Stimulated activated CD4-positive, alpha-beta T cell treated with anti-CD3 and anti-CD28 coated beads, Interleukin-15, amount 100 ng/mL, for 48 hours (primary cell): Measurements from ENCODE around the gene STIM2.
"Not testable (repeated sequence)": the region's sequence is repeated elsewhere in the genome, so short reads cannot be mapped to it uniquely, and the experiment has no call there.

Source experiments
- DNase-seq, 2 donors: peaks; one replicate each; pipeline ENCODE4 v3.0.0-alpha.2; 2020; ENCODE audit warnings: low read depth in 2 of 2

The STIM2 gene

DNA sequence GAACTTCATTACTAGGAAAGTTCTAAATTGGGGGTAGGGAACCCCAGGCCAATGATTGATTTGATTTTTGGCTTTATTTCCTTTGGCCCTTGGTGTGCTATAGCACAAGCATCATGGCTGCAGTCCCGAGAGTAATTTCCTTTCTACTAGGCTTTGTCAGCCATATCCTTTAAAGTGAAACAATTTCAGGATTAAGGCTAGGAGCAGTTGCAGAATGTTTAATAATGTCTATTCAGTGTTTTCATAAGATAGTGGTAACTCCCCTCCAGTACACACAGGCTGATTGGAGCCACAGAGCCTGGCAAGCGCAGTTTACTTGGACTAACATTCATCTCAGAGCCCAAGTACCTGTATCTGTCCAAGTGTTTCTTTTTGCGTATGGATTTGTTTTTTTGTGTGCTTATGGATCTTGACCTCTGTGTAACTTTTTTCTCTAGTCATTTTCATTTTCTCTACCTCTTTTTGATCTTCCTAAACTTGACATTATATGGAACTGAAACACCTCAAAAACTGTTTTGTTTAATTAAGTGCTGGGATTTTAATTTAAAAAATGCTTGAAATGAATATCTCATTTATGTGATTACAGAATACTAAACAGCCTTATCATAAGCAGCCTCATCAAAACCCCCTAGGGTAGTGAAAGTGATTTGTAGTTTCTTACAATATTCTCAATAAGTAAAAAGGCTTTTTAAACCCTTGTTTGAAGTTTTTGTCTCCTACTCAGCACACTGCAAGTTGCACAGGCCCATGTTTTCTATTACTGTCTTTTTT lies 7.5 kb downstream of the STIM2 start:
- DNase-seq = no peak

DNA sequence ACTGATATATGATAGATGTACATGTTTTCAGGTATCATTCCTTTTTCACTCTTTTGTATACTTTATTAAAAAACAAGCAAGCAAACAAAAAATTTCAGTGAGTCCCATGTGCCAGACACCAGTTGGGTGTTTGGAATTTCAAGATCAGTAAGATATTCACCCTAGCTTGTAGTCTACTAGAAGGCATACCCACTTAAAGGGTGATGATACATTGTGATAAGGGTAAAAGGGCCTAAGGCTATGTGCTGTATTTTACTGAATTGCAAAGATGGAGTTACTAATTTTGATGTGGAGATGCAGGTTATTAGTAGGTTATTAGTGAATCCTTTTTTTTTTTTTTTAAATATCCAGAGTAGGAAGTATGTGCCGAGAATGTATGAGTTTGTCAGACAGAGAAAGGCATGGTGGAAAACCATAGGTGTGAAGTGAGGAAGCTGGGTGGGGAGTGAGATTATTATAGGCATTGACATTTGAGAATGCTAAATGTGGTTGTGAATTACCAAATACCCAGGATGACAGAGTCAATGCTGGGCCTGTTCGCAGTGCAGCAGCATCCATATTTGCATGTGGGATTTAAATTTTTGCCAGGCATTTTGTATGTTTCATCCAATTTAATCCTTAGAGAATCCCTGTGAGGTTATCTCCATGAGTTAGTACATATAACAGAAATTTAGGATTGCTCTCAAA lies 10.1 kb downstream of the STIM2 start:
- DNase-seq = no peak

DNA sequence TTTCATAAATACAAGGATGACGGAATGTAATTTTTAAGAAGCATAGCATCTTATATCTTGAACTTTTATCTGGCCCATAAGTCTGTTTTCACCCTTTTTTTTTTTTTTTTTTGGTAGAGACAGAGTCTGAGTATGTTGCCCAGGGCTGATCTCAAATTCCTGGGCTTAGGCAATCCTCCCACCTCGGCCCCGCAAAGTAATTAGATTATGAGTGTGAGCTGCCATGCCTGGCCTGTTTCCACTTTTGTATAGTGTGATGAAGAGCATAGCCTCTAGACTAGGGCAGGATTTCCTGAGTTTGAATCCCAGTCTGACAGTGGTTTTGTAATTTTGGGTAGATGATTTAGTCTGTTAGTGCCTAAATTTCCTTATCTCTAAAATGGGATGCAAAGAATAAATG lies 11.0 kb downstream of the STIM2 start:
- no peak for DNase-seq

DNA sequence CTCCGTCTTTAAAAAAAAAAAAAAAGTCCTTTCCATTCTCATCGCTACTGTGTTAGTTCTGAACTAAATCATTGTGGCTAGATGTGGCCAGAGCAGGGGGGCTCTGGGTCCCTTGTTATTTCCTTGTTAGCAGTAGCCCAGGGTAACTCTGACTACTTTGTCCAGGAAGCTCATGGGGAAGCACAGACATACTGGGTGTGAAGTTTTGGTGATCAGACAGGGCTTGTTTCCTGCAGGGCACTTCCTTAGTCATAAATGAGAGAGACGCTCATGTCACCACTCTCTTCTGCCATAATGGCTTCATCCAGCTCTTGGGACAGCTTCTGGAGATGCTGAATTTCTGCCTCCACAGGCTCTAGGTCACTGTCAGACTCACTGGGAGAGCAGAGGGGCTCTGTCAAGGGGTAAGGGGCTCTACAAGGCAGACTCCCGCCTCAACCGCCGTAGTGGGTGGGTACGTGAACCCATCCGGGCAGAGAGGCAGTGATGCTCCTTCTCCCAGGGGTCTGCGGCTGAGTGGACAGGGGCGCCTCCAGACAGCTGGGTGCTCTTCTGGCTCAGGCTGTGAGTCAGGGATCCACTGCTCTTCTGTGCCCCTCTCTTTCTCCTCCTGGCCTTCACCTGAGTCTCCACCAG lies 12.9 kb downstream of the STIM2 start:
- peak; percentile 30 to 49 for DNase-seq

DNA sequence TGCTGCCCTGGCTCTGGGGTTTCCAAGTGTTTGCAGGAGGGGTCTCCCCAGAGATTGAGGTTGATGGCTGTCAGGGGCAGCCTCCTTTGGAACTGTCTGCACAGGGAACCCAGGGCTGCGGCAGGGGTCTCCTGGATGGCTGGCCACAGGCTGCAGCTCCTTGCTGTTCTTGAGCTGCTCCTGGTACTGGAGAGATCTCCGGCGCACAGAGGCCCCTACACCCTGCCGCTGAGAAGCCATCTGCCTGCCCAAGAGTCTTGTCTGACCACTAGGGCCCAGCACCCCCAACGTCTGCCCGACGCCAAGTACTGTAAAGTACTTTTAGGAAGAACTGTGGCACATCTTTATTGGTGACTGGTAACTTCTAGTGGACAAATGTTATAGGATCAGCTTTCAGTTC lies 13.5 kb downstream of the STIM2 start:
- DNase-seq = no peak

DNA sequence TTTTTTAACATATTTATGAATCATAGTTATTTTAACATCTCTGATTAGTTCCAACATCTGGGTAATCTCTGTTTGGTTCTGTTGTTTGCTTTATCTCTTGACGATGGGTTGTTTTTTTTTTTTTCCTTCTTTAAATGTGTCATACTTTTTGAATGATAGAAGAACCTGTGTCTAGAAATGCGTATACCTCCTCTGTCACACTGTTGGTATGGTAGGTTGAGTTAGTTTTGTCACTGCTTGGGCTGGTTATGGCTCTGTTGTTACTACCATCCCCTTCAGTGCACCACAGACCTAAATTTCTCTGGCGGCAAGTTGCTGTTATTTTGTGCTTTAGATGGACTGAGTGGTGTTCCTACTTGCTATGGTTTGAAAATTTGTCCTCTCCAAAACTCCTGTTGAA lies 16.8 kb downstream of the STIM2 start:
- no peak for DNase-seq

DNA sequence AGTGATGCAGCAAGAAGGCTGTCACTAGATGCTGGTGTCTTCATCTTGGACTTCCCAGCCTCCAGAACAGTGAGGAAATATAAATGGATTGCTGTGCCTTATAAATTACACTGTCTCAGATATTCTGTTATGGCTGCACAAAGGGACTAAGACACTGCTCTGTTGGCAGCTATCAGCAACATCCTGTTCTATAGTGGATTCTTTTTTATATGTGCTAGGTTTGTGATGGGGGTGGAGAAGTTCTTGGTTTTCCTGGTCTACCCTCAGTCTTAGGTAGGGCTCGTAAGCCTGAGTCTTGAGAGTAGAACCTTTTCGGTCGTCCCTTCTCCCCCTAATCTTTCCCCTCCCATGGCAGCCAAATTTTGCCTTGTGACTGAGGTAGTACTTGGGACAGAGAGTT lies 17.3 kb downstream of the STIM2 start:
- DNase-seq = no peak

DNA sequence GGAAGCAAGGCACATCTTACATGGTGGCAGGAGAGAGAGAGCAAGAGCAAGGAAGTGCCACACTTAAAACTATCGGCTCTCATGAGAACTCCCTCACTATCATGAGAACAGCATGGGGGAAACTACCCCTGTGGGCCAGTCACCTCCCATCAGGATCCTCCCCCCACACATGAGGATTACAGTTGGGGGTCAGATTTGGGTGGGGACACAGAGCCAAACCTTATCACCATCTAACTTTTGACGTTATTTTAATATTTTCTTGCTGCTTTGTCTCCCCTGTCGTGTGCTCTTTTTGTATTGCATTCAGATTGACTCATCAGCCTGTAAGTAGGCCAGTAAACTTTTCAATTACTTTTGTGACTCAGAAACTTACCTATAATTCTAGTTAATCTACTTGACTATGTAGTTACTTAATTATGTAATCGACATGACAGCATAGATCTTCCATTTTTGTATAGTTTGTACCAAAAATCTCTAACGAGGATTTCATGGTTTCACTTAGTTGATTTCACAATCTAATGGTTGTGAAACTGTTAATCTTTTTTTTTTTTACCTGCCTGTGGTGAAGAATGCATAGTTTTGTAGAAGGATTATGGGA lies 18.3 kb downstream of the STIM2 start:
- no peak for DNase-seq

DNA sequence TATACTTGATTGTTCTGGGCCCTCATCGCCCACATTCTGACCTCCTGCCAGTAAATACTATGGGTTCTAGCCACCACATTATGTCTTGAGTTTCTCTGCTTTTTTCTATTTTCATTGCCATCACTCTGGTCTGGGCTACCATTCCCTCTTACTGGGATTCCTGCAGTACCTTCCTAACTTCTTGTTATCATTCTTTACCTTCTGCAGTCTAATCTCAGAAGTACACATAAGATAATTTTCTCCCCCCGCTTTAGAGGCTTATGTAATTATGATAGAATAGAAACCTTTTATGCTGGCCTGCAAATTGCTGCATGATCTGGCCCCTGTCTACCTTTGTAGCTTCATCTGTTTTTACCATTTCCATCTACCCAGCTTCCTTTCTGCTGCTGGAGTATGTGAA lies 19.2 kb downstream of the STIM2 start:
- DNase-seq = no peak

DNA sequence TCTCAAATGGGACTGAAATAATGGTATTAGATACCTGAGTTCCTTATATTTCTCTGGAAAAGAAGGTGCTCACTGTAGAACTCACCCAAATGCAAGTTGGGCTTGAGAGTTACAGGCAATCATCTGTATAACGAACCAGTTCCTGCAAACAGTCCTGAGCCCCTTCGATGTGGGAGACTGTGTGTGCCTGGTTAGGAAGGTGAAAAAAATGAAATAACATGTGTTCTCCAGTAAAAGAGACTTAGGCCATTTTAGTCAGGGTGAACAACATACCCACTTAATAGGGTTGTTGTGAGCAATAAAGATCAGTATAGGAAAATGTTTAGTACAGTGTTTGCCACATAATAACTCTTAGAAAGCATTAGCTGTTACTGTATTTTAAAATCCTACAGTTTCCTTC lies 23.4 kb downstream of the STIM2 start:
- no peak for DNase-seq

DNA sequence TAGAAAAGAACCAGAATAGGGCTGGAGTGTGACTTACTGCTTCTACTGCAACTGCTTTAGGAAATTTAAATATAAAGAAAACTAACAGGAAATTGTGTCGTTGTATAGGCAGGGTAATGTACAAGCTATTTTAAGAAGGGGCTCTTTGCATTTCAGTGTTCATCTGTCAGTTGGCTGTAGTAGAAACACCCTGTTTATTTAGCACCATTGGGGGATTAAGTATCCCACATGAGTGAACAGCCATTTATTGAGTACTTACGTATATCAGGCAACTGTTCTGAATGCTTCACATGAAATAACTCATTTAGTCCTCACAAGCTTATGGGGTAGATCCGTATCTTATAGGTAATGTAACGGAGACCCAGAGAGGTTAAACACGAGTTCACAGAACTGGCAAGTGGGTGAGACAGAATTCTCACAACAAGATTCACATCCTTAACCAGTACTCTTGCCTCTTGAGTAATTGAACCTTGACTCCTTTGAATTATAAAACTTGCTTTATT lies 23.9 kb downstream of the STIM2 start:
- no peak for DNase-seq

DNA sequence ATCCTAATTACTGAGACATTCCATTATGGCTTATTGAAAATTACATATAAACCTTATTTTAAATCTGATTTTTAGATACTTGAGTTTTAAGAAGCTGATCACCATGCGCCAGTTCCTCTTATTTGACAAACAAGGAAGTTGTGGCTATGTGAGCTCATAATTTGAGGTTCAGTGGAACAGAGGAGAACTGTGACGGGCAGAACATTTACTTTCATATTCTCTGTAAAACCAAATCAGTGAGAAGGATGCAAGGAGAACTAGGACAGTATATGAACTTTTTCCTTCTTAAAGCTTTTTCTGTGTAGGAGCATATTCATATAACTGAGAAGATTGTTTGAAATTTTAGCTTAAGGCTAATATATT lies 25.3 kb downstream of the STIM2 start:
- DNase-seq = no peak

DNA sequence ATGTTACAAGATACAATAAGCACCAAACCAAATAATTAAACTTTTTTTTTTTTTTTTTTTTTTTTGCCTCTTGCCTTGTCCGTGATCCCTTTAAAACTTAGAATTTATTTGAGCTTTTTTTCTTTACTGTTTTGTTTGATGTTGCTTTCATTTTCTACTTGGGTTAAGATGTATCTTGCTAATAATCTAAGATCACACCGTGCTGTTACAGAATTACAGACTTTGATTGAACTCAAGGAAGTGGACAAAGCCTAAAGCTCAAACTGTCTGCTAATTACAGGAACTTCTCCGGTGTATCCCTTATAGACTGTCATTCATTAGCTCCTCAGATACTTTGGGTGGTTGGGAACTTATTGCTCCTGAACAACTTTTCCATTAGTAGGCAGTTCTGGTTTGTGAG lies 26.5 kb downstream of the STIM2 start:
- no peak for DNase-seq

DNA sequence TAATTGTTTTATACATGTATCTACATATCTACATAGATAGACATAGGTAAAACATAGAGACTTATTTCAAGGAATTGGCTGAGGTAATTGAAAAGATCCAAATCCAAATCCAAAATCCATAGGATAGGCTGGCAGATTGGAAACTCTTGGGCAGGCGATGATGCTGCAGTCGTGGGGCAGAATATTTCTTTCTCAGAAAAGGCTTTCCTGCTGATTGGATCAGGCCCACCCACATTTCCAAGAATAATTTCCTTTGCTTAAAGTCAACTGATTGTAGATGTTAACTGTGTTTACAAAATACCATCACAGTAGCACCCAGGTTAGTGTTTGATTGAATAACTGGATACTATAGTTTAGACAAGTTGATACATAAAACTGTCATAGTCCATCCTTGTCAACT lies 27.2 kb downstream of the STIM2 start:
- DNase-seq = no peak

DNA sequence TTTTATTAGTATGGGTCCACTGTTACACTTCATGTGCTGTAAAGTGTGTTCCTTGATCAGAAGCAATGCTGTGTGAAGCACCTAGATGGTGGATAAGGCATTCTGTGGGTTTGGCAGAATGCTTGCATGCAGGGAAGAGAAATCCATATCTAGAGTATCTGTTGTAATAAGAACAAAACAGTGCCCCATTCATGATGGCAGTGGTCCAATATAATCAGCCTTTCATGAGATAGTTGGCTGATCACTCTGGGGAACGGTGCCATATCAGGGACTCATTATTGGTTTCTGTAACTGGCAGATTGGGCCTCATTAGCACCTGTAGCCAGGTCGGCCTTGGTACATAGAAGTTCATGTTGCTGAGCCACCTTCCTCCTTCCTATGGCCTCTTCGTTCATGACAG lies 28.7 kb downstream of the STIM2 start:
- no peak for DNase-seq

DNA sequence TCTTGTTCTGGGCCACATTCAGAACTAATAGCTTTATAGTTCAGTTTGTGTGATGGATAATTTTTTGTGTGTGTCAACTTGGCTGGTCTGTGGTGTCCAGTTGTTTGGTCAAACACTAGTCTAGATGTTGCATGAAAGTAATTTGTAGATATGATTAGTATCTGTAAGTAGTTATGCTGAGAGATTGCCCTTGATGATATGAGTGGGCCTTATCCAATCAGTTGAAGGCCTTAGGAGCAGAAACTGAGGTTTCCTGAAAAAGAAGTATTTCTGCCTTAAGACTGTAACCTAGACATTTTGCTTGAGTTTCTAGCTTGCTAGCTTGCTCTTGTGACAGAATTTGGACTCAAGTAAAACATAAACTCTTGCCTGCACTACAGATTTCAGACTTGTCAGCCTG lies 30.4 kb downstream of the STIM2 start:
- DNase-seq = no peak

DNA sequence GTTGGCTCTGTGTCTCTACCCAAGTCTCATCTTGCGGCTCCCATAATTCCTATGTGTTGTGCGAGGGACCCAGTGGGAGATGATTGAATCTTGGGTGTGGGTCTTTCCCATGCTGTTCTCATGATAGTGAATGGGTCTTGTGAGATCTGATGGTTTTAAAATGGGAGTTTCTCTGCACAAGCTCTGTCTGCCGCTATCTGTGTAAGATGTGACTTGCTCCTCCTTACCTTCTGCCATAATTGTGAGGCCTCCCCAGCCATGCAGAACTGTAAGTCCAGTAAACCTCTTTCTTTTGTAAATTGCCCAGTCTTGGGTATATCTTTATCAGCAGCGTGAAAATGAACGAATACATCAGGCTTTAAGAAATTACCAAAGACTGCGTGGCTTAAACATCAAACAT lies 31.2 kb downstream of the STIM2 start:
- no peak for DNase-seq

DNA sequence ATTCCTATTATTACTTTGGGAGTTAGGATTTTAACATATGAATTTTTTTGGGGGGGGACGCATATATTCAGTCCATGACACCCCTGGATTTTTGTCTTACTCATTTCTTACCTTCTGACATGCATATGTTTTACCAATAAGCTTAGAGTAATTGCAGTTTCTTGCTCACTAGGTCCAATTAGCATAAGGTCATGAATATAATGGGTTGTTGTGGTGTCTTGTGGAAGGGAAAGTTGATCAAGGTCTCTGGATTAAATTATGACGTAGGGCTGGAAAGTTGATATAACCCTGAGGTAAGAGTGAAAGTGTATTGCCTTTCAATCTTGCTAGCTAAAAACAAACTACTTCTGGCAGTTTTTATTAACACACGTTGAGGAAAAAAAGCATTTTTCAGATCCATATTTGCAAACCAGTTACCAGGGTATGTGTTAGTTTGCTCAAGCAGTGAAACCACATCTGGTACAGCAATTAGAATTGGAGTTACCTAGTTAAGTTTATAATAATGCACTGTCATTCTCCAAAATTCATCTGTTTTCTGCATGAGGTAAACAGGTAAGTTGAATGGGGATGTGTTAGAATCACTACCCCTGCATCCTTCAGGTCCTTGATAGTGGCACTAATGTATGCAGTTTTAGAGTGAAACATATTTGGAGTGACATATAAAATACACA lies 32.0 kb downstream of the STIM2 start:
- DNase-seq = no peak

DNA sequence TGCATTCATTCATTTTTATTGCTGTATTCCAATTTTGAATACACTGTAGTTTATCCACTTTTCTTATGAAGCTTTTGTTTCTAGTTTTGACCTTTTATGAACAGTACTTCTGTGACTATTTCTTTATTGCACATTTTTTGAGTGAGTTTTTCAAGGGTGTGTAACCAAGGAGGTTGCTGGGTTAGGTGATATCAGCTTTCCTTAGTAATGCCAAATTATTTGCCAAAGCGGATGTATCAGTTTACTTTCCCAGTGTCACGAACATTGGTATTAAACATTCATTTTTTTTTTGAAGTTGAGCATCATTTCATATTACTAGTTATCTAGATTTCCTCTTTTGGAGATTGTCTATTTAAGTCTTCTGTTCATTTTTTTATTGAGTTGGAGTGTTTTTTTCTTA lies 32.9 kb downstream of the STIM2 start:
- DNase-seq = no peak

DNA sequence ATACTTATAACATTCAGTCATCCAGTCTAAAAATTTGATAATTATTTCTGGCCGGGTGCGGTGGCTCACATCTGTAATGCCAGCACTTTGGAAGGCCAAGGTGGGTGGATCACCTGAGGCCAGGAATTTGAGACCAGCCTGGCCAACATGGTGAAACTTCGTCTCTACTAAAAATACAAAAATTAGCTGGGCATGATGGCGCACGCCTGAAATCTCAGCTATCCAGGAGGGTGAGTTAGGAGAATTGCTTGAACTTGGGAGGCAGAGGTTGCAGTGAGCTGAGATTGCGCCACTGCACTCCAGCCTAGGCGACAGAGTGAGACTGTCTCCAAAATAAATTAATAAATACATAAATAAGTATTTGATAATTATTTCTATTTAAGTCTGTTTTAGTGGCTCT lies 34.2 kb downstream of the STIM2 start:
- DNase-seq = not testable (repeated sequence)

DNA sequence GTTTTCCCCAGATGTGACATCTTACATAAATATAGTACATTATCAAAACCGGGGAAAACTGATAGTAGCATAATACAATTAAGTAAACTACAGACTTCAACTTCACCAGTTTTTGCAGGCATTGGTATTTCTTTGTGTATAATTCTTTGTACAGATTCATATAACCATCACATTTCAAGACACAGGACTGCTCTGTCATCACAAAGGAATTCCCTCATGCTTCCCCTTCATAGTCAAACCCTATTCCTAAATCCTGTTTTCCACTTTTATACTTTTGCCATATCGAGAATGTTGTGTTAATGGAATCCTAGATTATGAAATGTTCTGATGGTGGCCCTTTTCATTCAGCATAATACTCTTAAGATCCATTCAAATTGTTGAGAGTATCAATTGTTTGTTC lies 36.0 kb downstream of the STIM2 start:
- no peak for DNase-seq

DNA sequence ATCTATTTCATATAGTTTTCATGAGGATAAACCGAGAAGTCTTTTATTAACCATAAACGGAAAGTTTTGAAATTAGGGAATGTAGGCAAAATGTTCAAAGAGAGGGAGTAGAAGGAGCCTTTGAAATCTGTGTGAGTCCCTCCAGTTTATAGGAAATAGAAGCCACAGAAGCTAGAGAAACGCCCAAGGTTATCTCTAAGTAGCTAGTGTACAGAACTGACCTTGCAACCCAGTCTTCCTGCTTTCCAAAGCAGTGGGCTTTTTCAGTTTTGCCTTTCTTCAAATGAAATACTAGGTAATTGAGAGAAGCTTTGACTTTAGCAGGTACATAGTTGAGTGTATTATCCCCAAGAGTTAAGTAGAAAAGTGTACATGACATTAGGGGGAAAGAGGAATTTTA lies 39.4 kb downstream of the STIM2 start:
- DNase-seq = no peak
